Thyroid gland (tissue), 4 donors: ENCODE results near the gene LGI4. TPM values are rescaled to one million over a fixed set of nuclear protein-coding genes. Genes with fewer than 3 reads are reported as not detected.

Experiments used
- DNase-seq, 2 donors: peaks; one replicate each; pipeline ENCODE4 v3.0.0-alpha.2; 2019
- H3K27ac ChIP-seq, 3 donors: fragments of 200-600 bp; sonication (generic); 1 replicate in 2 of 3; 2 replicates in 1 of 3; pipeline ENCODE4 v1.5.1; 2016 to 2019; ENCODE audit warnings: mild to moderate bottlenecking in 1 of 3, moderate library complexity in 1 of 3
- H3K27me3 ChIP-seq: fragments of 200-600 bp; sonication (generic); one replicate; pipeline ENCODE4 v1.5.1; 2019
- H3K36me3 ChIP-seq, 2 donors: fragments of 200-600 bp; sonication (generic); one replicate each; pipeline ENCODE4 v1.5.1; 2016 to 2019
- H3K4me1 ChIP-seq, 2 donors: fragments of 200-600 bp; sonication (generic); one replicate each; pipeline ENCODE4 v1.5.1; 2017 to 2019
- H3K4me3 ChIP-seq, 3 donors: fragments of 200-600 bp; sonication (generic); replicated peaks in 1 of 3; 1 replicate in 2 of 3; 2 replicates in 1 of 3; pipeline ENCODE4 v1.5.1; 2016; ENCODE audit warnings: mild to moderate bottlenecking in 1 of 3
- H3K9me3 ChIP-seq: fragments of 200-600 bp; sonication (generic); one replicate; pipeline ENCODE4 v1.5.1; 2017
- POLR2A ChIP-seq, 2 donors: fragments of 450-650 bp; IDR thresholded peaks; one replicate each; pipeline ENCODE4 v1.6.1; 2017; ENCODE audit warnings: antibody characterized with exemption in 2 of 2, mild to moderate bottlenecking in 2 of 2, moderate library complexity in 1 of 2
- WGBS, 2 donors: methylation state at CpG; one replicate each; pipeline ENCODE4 v1.1.5; 2017; 5-methylcytosine and 5-hydroxymethylcytosine counted together
- intact Hi-C: fragments of 100-400 bp; cut with DNase I; formaldehyde crosslinking; loops from one replicate; pipeline ENCODE4 v1.15.1; 2023
- total RNA-seq, 4 donors: library from RNA; depleted of rRNA; stranded (reverse); fragments of >200 nt; gene quantifications; one replicate each; pipeline ENCODE4 v1.2.3, GENCODE V29; 2016
- TF ChIP-seq, protein P1 (sequence below), 6 experiments: fragments of 200-600 bp in 3 of 6; fragments of 450-650 bp in 3 of 6; sonication (generic) in 3 of 6; IDR thresholded peaks; one replicate each; pipeline ENCODE4 v1.5.1; 2016 to 2019; ENCODE audit warnings: antibody characterized with exemption in 6 of 6, mild to moderate bottlenecking in 2 of 6, inconsistent platforms in 1 of 6, moderate library complexity in 1 of 6

LGI4 gene
- total RNA-seq, 4 donors from 2014 or later: 3.2 to 10.9 (median 6.9) TPM

DNA sequence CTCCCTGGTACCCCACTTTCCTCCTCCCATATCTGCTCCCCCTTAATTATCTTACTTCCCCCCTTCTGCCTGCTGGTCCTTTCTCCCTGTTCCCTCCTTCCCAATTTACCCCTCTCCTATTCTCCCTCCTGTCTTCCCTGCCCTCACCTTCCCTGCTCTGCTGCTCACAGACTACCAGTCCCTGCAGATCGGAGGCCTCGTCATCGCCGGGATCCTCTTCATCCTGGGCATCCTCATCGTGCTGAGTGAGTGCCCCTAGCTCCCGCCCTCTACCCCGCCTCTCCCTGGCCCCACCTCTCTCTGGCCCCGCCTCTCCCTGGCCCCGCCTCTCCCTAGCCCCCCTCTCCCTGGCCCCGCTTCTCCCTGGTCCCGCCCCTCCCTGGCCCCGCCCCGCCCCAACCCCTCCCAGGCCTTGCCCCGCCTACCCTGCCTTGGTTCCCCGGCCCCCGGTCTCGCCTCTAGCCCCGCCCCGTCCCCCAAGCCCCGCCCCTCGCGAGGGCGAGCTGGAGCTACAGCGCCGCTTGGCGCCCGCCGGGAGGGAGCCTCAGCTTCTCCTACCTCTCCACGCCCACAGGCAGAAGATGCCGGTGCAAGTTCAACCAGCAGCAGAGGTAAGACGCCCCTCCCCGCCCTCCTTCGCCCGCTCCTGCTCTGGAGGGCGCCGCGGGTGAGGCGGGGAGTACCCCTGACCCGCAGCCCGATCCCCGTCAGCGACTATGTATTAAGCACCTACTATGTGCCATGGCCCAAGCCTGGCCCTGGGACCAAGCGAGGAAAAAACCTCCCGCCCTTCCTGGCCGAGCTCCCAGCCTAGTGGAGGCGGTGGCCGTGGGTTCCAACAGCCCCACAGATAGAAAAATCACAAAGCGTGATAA is 6.3 kb upstream of the LGI4 start:
- intact Hi-C loops: no loop called here

DNA sequence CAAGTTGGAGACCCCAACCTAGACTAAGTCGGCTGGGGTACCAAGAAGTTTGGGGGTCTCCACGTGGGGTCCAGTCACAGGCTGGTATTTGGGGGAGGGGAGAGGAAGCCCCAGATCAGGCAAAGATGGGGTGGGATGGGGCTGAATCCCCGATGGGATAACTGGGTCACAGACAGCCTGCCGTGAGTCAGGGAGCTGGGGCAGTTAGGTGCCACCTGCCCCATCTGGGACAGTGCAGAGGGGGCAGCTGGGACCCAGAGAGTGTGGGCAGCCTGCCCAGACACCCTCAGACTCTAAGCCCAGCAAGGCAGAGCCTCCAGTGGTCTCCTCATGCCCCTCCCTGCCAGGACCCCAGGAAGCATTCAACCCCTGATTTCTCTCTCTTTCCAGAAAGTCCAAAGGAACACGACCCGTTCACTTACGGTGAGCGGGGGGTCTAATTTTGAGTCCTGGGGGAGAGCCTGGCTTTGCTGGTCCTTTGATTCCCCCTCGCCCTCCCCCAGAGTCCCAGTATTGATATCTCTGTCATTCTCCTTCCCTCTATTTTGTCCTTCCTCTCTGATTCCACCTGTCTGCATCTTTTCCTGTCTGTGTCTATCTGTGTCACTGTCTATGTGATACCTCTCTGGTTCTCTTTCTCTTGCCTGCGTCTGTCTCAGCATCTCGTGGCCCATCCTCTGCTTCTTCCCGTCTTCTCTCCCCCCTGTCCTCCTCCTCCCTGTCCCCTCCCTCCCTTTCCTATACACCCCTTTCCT is 5.5 kb upstream of the LGI4 start:
- intact Hi-C loops: no loop called here
- peak overlapping the region; percentile 58 to 73 (median 60) for H3K27ac ChIP-seq

More for the DNA sequence above, 6.3 kb upstream of the LGI4 start:
- peak; percentile 54 to 57 for DNase-seq
- 6 to 7% methylated on average over 15 to 23 of the region's 48 CpGs for WGBS, 2 donors
- Histone ChIP-seq H3K27ac (peak overlapping the region in 2 of 3 donors; percentile 60 to 73), H3K4me1 (peaks cover 4 to 21% of the 10 kb centered on the region in 2 donors), H3K36me3 (no peaks in the 10 kb centered on the region), H3K4me3 (peak overlapping the region in 2 of 3 donors; percentile 0 to 21), H3K9me3 (no peaks in the 10 kb centered on the region), H3K27me3 (no peaks in the 10 kb centered on the region)
- TF ChIP-seq, protein P1, sequence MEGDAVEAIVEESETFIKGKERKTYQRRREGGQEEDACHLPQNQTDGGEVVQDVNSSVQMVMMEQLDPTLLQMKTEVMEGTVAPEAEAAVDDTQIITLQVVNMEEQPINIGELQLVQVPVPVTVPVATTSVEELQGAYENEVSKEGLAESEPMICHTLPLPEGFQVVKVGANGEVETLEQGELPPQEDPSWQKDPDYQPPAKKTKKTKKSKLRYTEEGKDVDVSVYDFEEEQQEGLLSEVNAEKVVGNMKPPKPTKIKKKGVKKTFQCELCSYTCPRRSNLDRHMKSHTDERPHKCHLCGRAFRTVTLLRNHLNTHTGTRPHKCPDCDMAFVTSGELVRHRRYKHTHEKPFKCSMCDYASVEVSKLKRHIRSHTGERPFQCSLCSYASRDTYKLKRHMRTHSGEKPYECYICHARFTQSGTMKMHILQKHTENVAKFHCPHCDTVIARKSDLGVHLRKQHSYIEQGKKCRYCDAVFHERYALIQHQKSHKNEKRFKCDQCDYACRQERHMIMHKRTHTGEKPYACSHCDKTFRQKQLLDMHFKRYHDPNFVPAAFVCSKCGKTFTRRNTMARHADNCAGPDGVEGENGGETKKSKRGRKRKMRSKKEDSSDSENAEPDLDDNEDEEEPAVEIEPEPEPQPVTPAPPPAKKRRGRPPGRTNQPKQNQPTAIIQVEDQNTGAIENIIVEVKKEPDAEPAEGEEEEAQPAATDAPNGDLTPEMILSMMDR (IDR thresholded peaks at IDR 0.05): peak in 2 of 6 experiments; percentile 4 to 39
- peak in 1 of 2 donors; percentile 40 for TF ChIP-seq POLR2A (IDR thresholded peaks at IDR 0.05)

DNA sequence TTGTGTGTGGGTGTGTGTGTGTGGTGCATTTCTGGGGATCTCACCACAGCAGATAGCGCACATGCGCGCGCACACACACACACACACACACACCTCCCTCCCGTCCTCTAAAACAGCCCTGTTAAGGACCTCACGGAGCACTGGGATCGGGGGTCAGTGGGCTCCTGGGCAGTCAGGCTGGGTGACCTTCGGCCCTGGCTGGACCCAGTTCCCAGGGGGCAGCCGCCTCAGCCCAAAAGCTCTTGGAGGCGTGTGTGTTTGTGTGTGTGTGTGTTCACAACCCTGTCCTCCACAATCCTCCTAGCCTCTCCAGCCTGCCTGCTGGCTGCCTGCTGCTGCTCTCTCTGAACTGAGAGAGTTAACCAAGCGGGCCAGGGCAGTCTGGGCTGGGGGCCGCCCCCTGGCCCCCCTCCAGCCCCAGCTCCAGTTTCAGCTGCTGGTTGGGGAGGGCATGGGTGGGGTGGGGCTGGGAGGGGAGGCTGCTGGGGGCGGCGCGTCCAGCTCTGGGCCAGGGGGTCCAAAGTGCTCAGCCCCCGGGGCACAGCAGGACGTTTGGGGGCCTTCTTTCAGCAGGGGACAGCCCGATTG is 3.5 kb upstream of the LGI4 start, which contains the start of gene FXYD1:
Gene FXYD1, plus strand, starts transcription at position 520 of the 588 bp plus-strand sequence. CDS start 1,256 bp downstream, outside the sequence.
- no peak for DNase-seq
- H3K4me1 ChIP-seq: peaks cover 4 to 21% of the 10 kb centered on the region in 2 donors

More for the DNA sequence above, 5.5 kb upstream of the LGI4 start:
- 65 to 76% methylated on average over 11 to 12 of the region's 12 CpGs for WGBS, 2 donors
- Histone ChIP-seq H3K27me3 (no peaks in the 10 kb centered on the region), H3K4me1 (peaks cover 4 to 21% of the 10 kb centered on the region in 2 donors), H3K4me3 (peak overlapping the region in 2 of 3 donors; percentile 0 to 21), H3K36me3 (no peaks in the 10 kb centered on the region), H3K9me3 (no peaks in the 10 kb centered on the region)
- no peak for DNase-seq
- TF ChIP-seq POLR2A (IDR thresholded peaks at IDR 0.05): no peak
- TF ChIP-seq, protein P1 (IDR thresholded peaks at IDR 0.05): no peak

DNA sequence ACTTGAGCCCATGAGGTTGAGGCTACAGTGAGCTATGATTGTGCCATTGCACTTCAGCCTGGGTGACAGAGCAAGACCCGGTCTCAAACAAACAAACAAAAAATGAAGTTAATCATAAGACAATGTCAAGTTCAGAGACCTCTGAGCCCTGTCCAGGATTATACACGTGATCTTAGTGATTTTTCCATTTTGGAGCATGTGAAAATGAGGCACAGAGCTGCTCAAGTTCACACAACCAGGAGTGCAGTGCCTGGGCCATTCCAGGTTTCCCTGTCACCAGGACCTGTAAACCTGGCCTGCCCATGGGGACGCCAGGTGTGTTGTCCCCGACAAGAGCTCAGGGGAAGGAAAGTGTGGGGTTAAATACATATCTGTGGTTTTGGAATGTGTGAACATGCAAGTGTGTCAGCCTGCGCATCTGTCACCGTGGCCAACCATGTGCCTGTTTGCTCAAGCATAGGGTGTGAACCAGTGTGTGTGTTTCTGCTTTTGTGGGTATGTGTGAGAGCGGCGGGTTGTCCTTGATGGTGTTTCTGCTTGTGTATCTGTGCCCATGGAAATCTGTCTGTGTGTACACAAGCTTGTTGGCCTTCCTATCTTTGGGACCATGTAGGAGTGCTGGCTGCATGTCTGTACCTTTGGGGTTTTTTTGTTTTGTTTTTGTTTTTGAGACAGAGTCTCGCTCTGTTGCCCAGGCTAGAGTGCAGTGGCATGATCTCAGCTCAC is 2.3 kb upstream of the LGI4 start:
- no peak for DNase-seq
- H3K36me3 ChIP-seq: no peaks in the 10 kb centered on the region
- intact Hi-C loops: no loop called here
- no peak for TF ChIP-seq POLR2A (IDR thresholded peaks at IDR 0.05)
- TF ChIP-seq, protein P1 (IDR thresholded peaks at IDR 0.05): no peak
- no peaks in the 10 kb centered on the region for H3K9me3 ChIP-seq
- WGBS, 2 donors: 65 to 70% methylated on average over 7 to 9 of the region's 9 CpGs
- no peaks in the 10 kb centered on the region for H3K27me3 ChIP-seq
- H3K27ac ChIP-seq: no peak overlapping the region
- H3K4me1 ChIP-seq: peaks cover 4 to 12% of the 10 kb centered on the region in 2 donors
- H3K4me3 ChIP-seq: no peak overlapping the region

More for the DNA sequence above, 3.5 kb upstream of the LGI4 start, which contains the start of gene FXYD1:
- Histone ChIP-seq H3K27ac (peak within 1 kb of the TSS; percentile 58 to 75 (median 73)), H3K27me3 (no peaks in the 10 kb centered on the region), H3K9me3 (no peaks in the 10 kb centered on the region), H3K36me3 (no peaks in the 10 kb centered on the region), H3K4me3 (peak within 1 kb of the TSS in 1 of 3 donors; percentile 0)
- intact Hi-C loops: no loop called here
- TF ChIP-seq, protein P1 (IDR thresholded peaks at IDR 0.05): no peak
- TF ChIP-seq POLR2A (IDR thresholded peaks at IDR 0.05): no peak
- WGBS, 2 donors: 50 to 58% methylated on average over 12 to 16 of the region's 18 CpGs
